ENCODE data around the gene PPP5C.
"Not testable (repeated sequence)": the region's sequence is repeated elsewhere in the genome, so short reads cannot be mapped to it uniquely, and the experiment has no call there.

The PPP5C gene

DNA sequence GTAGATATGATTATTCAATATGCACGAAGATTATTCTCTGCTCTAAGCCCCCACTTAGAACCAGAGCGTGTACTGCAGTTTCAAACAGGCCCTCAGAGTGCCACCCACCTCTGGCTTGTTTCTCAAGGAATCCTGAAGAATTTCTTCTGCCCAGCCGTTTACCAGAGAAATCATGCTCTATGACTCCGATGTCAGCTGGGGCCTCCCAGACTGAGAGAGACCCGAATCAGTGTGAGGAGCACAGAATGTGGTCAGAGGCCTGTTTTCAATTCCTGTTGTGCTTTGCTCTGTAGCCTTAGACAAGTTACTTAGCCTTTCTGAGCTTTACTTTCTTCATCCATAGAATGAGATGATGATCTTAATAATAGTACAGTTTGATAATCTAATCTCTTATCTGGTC is 76.3 kb downstream of the PPP5C start:
- Histone ChIP-seq H3K4me3 (ENCODE audit: low read length) (no peak overlapping the region), H3K27ac (ENCODE audit: low read length) (no peak overlapping the region), H3K9me3 (ENCODE audit: insufficient read depth, low read depth, low read length) (no peaks in the 10 kb centered on the region), H3K4me1 (ENCODE audit: insufficient read depth, low read length) (0 out of 2 replicates have a peak, but pooled peaks cover 3% of the 10 kb centered on the region), H3K27me3 (ENCODE audit: insufficient read depth, low read length) (peaks cover 20% of the 10 kb centered on the region), H3K9ac (ENCODE audit: low read depth, low read length) (no peak overlapping the region), H3K36me3 (ENCODE audit: insufficient read depth, low read depth, low read length) (no peaks in the 10 kb centered on the region)

DNA sequence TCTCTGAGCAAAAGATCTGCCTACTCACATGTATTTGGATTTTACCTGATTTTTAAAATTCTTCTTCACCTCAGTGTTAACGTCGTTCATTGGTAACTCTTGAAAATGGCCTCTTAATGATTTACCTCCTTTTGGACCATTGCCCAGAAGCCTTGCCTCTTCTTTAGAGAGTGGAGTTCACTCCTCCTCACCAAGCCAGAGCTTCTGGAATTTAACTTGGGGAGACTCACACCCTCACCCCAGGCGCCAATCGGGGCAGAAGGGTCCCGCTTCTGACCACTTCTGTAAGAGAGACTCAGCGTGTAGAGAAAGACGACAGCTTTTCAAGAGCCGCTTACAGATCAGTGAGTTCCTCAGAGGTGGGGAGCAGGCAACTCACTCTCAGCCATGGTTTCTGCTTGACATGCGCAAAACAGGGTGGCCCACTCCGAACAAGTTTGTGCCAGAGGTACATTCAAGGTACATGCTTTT is 79.2 kb downstream of the PPP5C start:
- no peaks in the 10 kb centered on the region for H3K36me3 ChIP-seq (ENCODE audit: insufficient read depth, low read depth, low read length)
- peak overlapping the region; percentile 87 for H3K4me3 ChIP-seq (ENCODE audit: low read length)
- no peak overlapping the region for H3K27ac ChIP-seq (ENCODE audit: low read length)
- no peaks in the 10 kb centered on the region for H3K9me3 ChIP-seq (ENCODE audit: insufficient read depth, low read depth, low read length)
- peaks cover 25% of the 10 kb centered on the region for H3K27me3 ChIP-seq (ENCODE audit: insufficient read depth, low read length)
- H3K4me1 ChIP-seq (ENCODE audit: insufficient read depth, low read length): 0 out of 2 replicates have a peak, but pooled peaks cover 3% of the 10 kb centered on the region
- peak overlapping the region; percentile 67; the same call in 1 of the 2 replicates for H3K9ac ChIP-seq (ENCODE audit: low read depth, low read length)

DNA sequence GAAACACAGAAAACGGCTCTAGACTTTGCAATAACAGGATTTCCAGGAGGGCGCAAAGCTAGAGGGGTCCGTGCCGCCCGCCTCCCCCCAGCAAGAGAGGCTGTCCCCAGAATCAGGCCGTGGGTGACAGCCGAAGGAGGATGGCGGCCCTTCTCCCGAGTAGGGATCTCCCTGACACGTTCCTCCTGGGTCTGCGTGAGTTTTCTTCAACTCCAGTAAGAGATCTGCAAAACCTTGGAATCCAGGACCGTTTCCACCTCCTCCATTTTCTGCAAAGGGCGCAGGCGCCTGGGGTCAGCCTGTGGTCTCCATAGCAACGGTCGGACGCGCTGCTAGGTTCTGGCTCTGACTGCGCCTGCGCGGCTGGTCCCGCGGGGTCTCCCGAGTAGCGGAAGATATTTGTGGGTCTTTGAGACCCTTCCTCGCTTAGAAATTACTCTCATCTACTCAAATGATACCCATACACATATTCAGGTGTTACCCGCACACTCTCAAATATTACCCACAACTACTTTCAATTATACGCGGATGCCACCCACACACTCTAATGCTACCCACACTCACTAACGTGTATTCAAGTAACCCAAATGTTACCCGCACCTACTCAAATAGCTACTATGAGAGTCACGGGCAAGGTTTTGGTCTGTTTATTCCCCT is 79.7 kb downstream of the PPP5C start:
- Histone ChIP-seq H3K27ac (ENCODE audit: low read length) (no peak overlapping the region), H3K9me3 (ENCODE audit: insufficient read depth, low read depth, low read length) (no peaks in the 10 kb centered on the region), H3K27me3 (ENCODE audit: insufficient read depth, low read length) (peaks cover 25% of the 10 kb centered on the region), H3K9ac (ENCODE audit: low read depth, low read length) (peak overlapping the region; percentile 67; the same call in 1 of the 2 replicates), H3K36me3 (ENCODE audit: insufficient read depth, low read depth, low read length) (no peaks in the 10 kb centered on the region), H3K4me1 (ENCODE audit: insufficient read depth, low read length) (0 out of 2 replicates have a peak, but pooled peaks cover 3% of the 10 kb centered on the region), H3K4me3 (ENCODE audit: low read length) (peak overlapping the region; percentile 87)

DNA sequence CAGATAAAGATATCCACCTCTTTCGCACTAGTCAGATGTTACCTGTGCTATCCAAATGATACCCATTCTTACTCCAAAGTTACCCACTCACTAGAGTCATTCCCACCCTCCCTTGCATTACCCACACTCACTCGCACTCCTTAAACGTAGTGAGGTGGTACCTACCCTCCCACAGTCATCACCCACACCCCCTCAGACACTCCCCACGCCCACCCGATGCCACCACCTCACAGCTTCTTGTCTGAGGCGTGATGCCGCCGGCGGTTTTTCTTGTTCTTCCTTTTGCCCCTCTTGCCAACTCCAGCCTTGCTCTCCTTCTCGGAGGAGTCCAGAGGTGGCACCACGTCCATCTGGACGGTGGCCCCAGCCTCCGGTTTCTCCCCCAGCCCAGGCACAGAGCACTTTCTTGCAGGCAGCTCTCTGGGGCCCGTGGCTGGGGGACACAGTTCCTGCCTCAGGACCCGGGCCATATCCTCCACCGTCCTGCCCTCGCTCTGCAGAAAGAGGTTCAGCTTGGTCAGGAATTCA is 80.7 kb downstream of the PPP5C start:
- Histone ChIP-seq H3K4me1 (ENCODE audit: insufficient read depth, low read length) (0 out of 2 replicates have a peak, but pooled peaks cover 3% of the 10 kb centered on the region), H3K27me3 (ENCODE audit: insufficient read depth, low read length) (peaks cover 25% of the 10 kb centered on the region), H3K27ac (ENCODE audit: low read length) (no peak overlapping the region), H3K4me3 (ENCODE audit: low read length) (no peak overlapping the region), H3K36me3 (ENCODE audit: insufficient read depth, low read depth, low read length) (no peaks in the 10 kb centered on the region), H3K9me3 (ENCODE audit: insufficient read depth, low read depth, low read length) (no peaks in the 10 kb centered on the region), H3K9ac (ENCODE audit: low read depth, low read length) (no peak overlapping the region)

DNA sequence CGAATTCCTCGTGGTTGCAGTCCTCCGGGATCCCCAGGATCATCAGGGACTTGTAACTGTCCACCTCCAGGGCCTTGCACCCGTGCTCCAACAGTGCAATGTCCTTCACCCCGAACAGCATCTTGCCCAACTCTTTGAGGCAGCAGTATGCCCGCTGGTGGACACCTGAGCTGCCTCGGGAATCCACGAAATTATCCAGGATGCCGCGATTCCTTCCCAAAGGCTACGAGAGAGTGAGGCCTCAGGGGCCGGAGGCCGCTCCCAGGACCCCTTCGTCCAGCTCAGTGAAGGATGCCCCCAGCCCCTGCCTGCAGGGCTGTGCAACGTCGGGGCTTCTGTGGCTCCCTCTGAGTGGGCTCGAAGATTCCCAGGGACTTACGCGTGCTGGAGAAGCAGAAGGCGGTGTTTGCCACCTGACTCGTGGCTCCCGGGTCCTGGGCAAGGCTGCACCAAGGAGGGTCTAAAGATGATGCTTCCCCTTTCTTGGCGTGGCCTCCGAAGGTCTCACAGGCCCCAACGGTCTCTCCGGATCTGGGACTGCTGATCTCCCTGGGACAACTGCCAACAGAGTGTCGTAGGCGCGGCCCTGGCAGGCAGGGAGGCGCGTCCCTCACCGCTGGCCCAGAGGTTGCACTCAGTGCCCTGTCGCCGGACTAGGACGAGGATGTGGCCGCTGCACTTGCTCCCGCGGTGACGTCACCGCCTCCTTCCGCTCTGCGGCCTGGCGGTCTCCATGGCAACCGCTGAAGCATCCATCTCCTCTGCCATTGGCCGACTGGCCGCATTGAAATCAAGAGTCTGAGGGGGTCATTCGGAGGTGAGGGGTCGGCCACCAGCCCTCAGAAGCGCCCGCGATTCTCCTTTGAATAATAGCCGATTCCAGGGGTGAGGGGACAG is 81.6 kb downstream of the PPP5C start, which contains the start of gene PNMA8C:
TSS of gene PNMA8C (minus strand) at position 698 of the 897 bp plus-strand sequence. CDS start at position 121, 577 bp downstream.
- no peak within 1 kb of the TSS for H3K9ac ChIP-seq (ENCODE audit: low read depth, low read length)
- H3K27me3 ChIP-seq (ENCODE audit: insufficient read depth, low read length): peaks cover 25% of the 10 kb centered on the region
- H3K36me3 ChIP-seq (ENCODE audit: insufficient read depth, low read depth, low read length): no peaks in the 10 kb centered on the region
- H3K9me3 ChIP-seq (ENCODE audit: insufficient read depth, low read depth, low read length): no peaks in the 10 kb centered on the region
- H3K4me3 ChIP-seq (ENCODE audit: low read length): peak within 1 kb of the TSS; percentile 60
- H3K27ac ChIP-seq (ENCODE audit: low read length): no peak within 1 kb of the TSS
- H3K4me1 ChIP-seq (ENCODE audit: insufficient read depth, low read length): 0 out of 2 replicates have a peak, but pooled peaks cover 3% of the 10 kb centered on the region

DNA sequence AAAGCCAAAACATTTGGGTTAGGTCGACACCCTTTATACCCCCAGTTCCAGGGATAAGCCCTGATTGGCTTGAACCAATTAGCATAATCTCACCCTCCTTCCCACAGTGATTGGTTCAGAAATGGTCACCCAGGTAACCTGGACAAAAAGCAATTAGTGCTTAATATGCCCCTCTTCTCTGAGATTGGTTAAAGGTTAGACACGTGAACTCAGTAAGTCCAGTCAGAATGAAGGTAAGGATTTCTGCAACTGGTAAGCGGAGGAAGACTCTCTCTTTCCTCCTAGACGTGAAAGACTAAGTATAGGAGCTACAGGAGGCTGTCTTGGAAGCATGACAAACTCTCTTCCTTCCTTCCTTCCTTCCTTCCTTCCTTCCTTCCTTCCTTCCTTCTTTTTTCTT is 83.1 kb downstream of the PPP5C start:
- Histone ChIP-seq H3K27me3 (ENCODE audit: insufficient read depth, low read length) (peaks cover 25% of the 10 kb centered on the region), H3K9me3 (ENCODE audit: insufficient read depth, low read depth, low read length) (no peaks in the 10 kb centered on the region), H3K4me3 (ENCODE audit: low read length) (no peak overlapping the region), H3K27ac (ENCODE audit: low read length) (no peak overlapping the region), H3K9ac (ENCODE audit: low read depth, low read length) (no peak overlapping the region), H3K36me3 (ENCODE audit: insufficient read depth, low read depth, low read length) (no peaks in the 10 kb centered on the region), H3K4me1 (ENCODE audit: insufficient read depth, low read length) (0 out of 2 replicates have a peak, but pooled peaks cover 3% of the 10 kb centered on the region)

DNA sequence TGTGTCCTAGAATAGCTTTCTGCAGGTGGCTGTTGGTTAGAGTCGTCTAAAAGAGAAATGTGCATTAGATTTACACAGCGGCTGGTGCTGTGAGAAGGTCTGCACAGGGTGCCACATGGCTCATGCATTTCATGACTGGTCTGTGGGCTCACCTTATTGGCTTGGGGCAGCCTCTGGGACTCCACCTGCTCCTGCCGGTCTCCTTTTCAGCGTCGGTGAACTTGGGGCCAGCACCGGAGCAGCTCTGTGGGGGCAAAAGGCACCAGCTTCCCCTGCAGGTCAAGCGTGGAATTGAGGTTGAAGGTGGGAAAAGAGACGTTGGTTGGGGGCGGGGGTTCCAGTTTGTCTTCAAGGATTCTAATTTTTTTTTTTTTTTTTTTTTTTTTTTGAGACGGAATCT is 84.9 kb downstream of the PPP5C start:
- Histone ChIP-seq H3K27me3 (ENCODE audit: insufficient read depth, low read length) (peaks cover 18% of the 10 kb centered on the region), H3K27ac (ENCODE audit: low read length) (no peak overlapping the region)

DNA sequence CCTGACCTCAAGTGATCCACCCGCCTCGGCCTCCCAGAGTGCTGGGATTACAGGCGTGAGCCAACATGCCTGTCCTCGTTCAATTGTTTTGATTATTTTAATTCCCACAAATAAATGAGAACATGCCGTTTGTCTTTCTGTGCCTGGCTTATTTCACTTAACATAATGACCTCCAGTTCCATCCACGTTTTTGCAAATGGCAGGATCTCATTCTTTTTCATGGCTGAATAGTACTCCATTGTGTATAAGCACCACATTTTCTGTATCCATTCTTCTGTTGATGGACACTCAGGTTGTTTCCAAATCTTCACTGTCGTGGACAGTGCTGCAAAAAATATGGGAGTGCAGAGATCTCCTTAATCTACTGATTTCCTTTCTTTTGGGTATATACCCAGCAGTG is 86.6 kb downstream of the PPP5C start:
- not testable (repeated sequence) for H3K27me3 ChIP-seq (ENCODE audit: insufficient read depth, low read length); H3K4me3 ChIP-seq (ENCODE audit: low read length); H3K9me3 ChIP-seq (ENCODE audit: insufficient read depth, low read depth, low read length); H3K36me3 ChIP-seq (ENCODE audit: insufficient read depth, low read depth, low read length); H3K27ac ChIP-seq (ENCODE audit: low read length); H3K4me1 ChIP-seq (ENCODE audit: insufficient read depth, low read length); H3K9ac ChIP-seq (ENCODE audit: low read depth, low read length)

More for the DNA sequence above, 84.9 kb downstream of the PPP5C start:
- no peaks in the 10 kb centered on the region for H3K9me3 ChIP-seq (ENCODE audit: insufficient read depth, low read depth, low read length)
- H3K36me3 ChIP-seq (ENCODE audit: insufficient read depth, low read depth, low read length): no peaks in the 10 kb centered on the region
- H3K4me3 ChIP-seq (ENCODE audit: low read length): no peak overlapping the region
- 0 out of 2 replicates have a peak, but pooled peaks cover 3% of the 10 kb centered on the region for H3K4me1 ChIP-seq (ENCODE audit: insufficient read depth, low read length)
- H3K9ac ChIP-seq (ENCODE audit: low read depth, low read length): no peak overlapping the region

DNA sequence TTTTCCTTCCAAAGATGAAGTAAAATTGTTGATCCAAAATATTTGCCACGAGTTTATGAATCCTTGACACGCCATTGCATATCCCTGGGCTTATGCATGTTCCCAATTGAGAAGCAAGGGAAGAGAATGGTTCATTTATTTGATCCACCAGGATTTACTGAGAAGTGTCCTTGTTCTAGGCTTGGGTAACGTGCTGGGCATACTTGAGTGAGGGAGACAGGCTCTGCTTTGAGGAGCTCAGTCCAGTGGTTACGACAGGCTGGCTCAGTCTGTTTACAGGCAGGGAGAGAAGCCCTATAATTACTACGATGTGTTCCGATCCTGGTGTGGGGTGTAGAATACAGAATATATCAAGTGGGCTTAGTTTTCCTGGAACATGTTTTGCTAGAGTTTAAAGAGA is 88.1 kb downstream of the PPP5C start:
- Histone ChIP-seq H3K9ac (ENCODE audit: low read depth, low read length) (no peak overlapping the region), H3K27me3 (ENCODE audit: insufficient read depth, low read length) (no peaks in the 10 kb centered on the region)

DNA sequence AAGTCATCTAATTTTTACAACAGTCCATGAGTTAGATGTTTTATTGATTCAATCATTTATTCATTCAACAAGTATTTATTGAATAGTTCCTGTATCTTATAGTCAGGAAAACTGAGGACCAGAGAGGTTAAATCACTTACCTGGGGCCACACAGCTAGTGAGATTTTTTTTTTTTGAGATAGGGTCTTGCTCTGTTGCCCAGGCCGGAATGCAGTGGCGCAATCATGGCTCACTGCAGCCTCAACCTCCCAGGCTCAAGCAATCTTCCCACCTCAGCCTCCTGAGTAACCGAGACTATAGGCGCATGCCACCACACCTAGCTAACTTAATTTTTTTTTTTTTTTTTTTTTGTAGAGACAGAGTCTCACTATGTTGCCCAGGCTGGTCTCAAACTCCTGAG is 88.8 kb downstream of the PPP5C start:
- H3K4me1 ChIP-seq (ENCODE audit: insufficient read depth, low read length); H3K9me3 ChIP-seq (ENCODE audit: insufficient read depth, low read depth, low read length); H3K9ac ChIP-seq (ENCODE audit: low read depth, low read length); H3K36me3 ChIP-seq (ENCODE audit: insufficient read depth, low read depth, low read length); H3K27ac ChIP-seq (ENCODE audit: low read length); H3K4me3 ChIP-seq (ENCODE audit: low read length); H3K27me3 ChIP-seq (ENCODE audit: insufficient read depth, low read length): not testable (repeated sequence)

More for the DNA sequence above, 88.1 kb downstream of the PPP5C start:
- no peaks in the 10 kb centered on the region for H3K9me3 ChIP-seq (ENCODE audit: insufficient read depth, low read depth, low read length)
- no peaks in the 10 kb centered on the region for H3K4me1 ChIP-seq (ENCODE audit: insufficient read depth, low read length)
- H3K4me3 ChIP-seq (ENCODE audit: low read length): no peak overlapping the region
- no peaks in the 10 kb centered on the region for H3K36me3 ChIP-seq (ENCODE audit: insufficient read depth, low read depth, low read length)
- no peak overlapping the region for H3K27ac ChIP-seq (ENCODE audit: low read length)

Data from iPS-20b (cell line).